ENCODE measurements around the gene CACNA1I.

DNA sequence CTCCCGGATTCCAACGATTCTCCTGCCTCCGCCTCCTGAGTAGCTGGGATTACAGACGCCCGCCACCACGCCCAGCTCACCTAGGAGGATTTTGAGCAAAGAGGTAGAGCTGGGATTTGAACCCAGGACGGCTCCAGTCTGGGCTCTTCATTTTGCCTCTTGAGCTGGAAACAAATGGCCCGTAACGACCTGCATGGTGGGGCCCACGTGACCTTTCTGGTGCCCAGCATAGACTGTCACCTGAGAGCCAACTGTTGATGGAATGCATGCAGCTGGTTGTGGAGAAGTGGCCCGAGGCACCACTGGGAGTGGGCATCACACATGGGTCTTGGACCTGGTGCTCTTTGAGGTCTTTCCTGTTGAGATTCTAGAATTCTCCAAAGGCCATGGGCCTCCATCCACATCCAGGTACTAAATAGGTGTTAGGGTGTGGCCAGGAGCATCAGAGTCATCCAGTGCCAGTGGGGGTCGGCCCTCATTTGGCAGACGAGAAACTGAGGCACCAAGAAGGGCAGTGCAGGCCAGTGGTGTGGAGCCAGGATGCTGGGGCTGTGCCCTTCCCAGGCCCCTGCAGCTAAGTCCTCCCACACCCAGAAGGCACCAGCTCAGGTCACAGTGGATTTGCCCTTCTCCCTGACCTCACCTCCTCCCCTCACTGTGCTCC lies 46.3 kb upstream of the CACNA1I start:
- TF ChIP-seq, protein P1, sequence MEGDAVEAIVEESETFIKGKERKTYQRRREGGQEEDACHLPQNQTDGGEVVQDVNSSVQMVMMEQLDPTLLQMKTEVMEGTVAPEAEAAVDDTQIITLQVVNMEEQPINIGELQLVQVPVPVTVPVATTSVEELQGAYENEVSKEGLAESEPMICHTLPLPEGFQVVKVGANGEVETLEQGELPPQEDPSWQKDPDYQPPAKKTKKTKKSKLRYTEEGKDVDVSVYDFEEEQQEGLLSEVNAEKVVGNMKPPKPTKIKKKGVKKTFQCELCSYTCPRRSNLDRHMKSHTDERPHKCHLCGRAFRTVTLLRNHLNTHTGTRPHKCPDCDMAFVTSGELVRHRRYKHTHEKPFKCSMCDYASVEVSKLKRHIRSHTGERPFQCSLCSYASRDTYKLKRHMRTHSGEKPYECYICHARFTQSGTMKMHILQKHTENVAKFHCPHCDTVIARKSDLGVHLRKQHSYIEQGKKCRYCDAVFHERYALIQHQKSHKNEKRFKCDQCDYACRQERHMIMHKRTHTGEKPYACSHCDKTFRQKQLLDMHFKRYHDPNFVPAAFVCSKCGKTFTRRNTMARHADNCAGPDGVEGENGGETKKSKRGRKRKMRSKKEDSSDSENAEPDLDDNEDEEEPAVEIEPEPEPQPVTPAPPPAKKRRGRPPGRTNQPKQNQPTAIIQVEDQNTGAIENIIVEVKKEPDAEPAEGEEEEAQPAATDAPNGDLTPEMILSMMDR (IDR thresholded peaks at IDR 0.05; ENCODE audit: insufficient read depth, low read depth, low read length), result no peak
- no peak for TF ChIP-seq EZH2 (IDR thresholded peaks at IDR 0.05; ENCODE audit: insufficient read depth, low read length)

Data from astrocyte (in vitro differentiated cells and primary cell).